AG09319 (cell line): ENCODE data around the gene PCDHGA1.

ENCODE experiments used
- DNase-seq: peaks from one replicate; pipeline ENCODE4 v3.0.0-alpha.2; 2010; ENCODE audit warnings: low read depth; ENCODE audit errors: extremely low read depth
- TF ChIP-seq, protein P1 (sequence below): IDR thresholded peaks from 2 replicates; pipeline ENCODE4 v1.5.1; 2011; ENCODE audit warnings: low read depth, mild to moderate bottlenecking, inconsistent platforms, low read length, moderate library complexity

Gene PCDHGA1

DNA sequence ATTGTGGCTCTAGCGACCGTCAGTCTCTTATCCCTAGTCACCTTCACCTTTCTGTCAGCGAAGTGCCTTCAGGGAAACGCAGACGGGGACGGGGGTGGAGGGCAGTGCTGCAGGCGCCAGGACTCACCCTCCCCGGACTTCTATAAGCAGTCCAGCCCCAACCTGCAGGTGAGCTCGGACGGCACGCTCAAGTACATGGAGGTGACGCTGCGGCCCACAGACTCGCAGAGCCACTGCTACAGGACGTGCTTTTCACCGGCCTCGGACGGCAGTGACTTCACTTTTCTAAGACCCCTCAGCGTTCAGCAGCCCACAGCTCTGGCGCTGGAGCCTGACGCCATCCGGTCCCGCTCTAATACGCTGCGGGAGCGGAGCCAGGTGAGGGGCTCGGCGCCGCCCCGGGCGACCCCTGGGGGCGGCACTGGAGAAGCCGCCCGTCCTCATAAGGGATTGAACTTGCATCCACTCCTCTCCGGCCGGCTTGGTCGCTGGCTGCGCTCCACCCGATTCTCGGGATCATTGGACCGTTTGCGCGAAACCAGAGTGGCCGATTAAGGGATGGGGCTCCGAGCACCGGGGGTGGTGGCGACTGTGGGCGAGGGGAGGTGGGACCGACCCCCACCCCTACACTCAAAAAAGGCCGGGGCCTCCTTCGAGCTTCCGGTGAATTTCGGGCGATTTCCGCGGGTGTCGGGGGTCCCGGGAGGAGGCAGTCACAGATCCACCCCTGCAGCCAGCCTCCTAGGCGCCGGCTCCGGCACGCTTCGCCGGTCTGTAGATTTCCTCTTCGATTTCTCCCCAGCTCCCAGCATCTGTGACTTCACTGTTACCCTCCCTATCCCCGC lies 161.2 kb downstream of the PCDHGA1 start:
- DNase-seq, result no peak
- TF ChIP-seq, protein P1, sequence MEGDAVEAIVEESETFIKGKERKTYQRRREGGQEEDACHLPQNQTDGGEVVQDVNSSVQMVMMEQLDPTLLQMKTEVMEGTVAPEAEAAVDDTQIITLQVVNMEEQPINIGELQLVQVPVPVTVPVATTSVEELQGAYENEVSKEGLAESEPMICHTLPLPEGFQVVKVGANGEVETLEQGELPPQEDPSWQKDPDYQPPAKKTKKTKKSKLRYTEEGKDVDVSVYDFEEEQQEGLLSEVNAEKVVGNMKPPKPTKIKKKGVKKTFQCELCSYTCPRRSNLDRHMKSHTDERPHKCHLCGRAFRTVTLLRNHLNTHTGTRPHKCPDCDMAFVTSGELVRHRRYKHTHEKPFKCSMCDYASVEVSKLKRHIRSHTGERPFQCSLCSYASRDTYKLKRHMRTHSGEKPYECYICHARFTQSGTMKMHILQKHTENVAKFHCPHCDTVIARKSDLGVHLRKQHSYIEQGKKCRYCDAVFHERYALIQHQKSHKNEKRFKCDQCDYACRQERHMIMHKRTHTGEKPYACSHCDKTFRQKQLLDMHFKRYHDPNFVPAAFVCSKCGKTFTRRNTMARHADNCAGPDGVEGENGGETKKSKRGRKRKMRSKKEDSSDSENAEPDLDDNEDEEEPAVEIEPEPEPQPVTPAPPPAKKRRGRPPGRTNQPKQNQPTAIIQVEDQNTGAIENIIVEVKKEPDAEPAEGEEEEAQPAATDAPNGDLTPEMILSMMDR, result no peak

DNA sequence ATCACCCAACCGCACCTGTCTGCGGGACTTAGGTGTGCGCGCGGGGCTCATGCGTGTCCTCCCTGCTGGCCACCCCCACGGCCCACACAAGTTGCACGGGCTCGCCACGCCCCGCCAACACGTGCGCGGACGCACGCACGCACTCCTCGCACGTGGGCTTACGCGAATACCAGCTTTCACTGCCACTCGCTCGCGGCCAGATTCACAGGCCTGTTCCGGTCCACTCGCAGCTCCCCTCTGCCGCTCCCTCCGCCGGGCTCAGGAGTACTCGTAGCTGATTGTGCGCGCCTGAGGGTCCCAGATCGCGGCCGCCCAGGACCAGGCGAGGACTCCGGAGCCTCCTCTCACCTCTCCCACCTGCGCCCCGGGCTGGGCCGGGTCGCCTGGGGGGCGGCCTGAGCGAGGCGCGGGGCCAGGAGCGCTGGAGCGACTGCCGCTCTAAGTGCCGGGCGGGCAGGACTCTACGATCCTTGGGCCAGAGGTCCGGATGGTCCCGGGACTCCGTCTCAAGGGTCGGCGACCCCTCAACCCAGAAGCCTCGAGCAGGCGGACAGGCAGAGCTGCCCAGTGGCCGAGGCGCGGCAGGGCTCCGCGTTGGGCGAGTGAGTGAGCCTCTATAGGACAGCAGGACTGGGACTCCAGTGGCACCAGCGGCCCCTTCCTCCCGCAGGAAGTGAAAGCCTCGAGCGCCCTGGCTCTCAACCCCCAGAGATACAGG lies 162.0 kb downstream of the PCDHGA1 start:
- no peak for DNase-seq

DNA sequence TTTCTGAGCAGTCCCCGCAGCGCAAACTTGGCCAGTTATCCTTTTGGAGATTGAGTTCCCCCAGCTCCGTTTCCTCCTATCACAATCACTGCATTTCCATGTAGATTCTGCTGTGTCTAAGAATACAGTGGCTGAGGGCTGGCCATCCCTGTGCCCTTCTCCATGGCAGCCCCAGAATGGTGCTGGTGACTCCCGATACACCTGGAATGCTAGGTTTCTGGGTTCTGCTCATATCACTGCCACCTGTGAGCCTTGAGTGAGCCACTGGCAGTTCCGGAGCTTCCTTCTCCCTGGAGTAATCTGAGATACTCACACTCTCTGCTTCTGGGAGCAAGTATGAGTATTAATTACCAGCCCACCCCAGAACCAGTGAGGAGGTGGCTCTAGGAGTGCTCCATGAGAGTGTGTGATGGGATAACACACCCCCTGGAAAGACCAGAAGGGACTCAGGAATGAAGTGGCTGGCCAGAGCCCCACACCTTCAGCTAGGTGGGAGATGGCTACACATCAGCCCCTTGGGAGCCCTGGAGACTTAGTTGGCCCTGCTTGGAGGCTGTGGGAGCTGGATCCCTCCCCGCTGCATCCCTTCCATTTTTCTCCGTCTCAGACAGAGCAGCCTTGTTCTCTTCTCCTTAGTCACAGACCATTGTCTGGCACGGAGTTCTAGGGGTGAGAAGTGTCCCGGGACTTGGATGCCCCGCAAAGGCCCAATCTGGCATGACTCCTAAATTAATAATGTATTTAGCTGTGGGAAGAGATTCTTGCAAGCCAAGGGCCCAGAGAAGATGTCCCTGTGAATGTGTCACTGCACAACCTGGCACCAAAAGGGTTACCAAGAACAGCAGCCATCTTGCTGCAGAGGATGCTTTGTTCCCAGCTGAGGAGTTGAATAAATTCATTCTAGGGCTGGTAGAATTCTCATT lies 163.4 kb downstream of the PCDHGA1 start:
- TF ChIP-seq, protein P1, result no peak
- no peak for DNase-seq

More for the DNA sequence above, 162.0 kb downstream of the PCDHGA1 start:
- TF ChIP-seq, protein P1, result no peak

DNA sequence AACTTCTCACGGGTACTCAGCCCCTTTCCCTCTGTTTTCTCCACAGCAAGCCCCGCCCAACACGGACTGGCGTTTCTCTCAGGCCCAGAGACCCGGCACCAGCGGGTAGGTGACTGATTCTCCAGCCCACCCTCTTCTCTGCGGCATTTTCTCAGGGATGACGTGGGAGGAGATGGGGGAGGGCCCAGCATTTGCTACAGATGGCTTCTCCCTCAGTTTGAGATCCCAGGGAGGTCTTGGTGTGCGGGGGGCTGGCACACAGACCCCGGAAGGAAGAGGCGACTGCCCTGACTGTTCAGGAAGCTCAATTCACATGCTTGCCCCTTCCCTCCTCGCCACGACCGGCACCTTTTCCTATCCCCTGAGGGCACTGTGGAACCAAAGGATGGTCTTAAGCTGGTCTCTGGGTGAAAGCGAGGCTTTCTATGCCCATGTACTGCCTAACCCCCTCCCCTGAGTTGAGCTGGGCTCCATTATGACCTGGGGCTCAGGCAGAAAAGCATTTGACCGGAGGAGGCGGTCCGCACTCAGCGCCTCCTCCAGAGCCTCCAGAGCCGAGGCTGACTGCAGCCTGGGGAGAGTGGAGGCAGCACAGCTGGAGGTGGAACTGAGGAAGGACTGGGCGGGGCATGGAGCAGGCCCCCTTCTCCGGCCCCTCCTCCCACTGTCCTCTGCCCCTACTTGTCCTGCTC lies 164.6 kb downstream of the PCDHGA1 start:
- DNase-seq, result no peak
- TF ChIP-seq, protein P1, result no peak

DNA sequence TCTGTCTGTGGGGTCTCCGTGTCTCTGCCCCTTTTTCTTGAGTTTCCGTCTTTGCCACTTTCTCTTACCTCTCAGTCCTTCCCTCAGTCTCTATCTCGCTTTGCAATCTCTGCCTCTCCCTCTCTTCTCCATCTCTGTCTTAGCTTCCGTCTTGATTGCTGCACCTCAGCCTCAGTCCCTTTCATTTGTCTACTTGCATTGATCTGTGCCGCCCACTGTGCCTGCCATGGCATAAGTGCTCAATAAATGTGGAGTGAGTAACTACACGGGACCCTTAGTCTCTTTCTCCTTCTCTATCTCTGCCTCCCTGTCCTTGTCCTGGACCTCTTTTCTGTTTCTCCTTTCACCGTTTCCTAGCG lies 165.1 kb downstream of the PCDHGA1 start:
- no peak for DNase-seq
- TF ChIP-seq, protein P1, result no peak

DNA sequence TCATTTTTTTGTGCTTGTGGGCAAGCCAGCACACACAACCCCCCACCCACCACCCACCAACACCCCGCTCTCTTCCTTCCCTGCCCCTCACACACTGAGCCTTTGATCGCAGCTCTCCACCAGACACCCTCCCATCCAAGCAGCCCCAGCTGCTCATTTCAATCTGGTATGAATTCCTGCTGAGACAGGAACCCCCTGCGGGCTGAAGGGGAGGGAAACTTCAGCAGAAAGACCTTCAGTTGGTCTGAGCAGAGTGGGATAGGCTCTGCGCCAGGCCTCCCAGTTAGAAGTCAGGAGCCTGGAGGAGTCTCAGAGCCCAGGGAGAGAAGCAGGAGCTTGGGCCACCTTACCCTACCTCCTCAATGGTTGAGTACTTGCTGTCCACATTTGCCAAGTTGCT lies 165.7 kb downstream of the PCDHGA1 start:
- TF ChIP-seq, protein P1, result no peak
- no peak for DNase-seq
